ENCODE results near the gene PLCB1.

The PLCB1 gene

DNA sequence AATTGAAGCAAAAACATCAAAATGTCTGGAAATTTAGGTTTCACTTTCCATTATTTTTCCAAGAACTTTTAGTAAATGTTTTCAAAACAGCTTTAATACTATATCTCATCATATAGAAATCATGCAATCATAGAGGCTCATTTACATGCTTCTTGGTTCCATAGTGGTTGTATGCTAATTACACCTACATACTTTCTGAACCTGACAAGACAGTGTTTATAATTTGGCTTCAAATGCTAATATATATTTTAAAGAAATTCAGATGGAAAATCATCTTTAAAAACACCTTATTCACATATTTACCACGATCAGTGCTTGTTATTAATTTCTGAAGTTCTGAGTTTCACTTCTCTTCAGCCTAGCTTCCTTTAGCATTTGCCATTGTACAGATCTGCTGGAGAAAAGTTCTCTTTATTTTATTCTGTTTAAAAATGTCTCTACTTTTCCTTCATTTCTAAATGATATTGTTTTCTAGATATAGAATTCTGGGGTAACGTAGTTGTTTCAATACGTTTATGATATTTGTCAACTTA, 89.9 kb downstream of the PLCB1 start:
- Histone ChIP-seq H3K9me3 (ENCODE audit: control insufficient read depth, insufficient read depth, low read length) (no peaks in the 10 kb centered on the region), H3K9ac (ENCODE audit: low read depth, low read length) (no peak overlapping the region), H3K36me3 (ENCODE audit: insufficient read depth, low read length) (no peaks in the 10 kb centered on the region), H3K4me1 (ENCODE audit: insufficient read depth, low read length) (peaks cover 11% of the 10 kb centered on the region)

DNA sequence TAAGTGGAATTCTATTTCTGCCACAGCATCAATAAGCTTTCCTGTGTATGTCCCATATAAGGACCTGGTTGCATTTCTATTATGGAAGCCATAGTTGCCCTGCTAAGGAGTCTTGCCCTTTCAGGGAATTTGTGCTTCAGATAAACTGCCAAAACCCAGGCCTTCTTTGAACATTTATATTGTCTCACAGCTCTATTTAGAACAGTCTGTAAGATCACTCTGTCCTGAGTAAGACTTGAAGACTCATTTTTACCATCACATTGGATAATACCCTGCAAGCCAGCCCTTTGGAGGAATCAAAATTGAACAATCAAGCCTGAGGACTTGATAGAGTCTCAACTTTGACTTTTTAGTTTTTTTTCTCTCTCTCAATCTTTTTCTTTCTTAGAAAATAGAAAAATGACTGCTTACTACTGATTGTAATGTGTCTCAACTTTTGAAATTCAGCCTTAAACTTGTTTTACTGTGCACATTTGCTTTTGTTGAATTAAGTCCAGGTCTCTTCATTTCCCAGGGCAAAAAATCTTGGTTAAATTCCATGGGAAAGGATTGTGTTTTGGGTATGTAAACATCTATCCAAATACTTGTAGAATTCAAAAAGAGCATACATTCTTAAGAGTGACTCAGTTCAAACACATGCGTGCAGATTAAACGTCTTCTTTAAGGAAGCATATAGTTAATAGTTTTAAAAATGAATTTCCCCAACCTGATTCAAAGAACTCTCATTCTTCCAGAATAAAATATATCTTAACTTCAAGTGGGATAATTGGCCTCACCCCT, 91.2 kb downstream of the PLCB1 start:
- no peaks in the 10 kb centered on the region for H3K36me3 ChIP-seq (ENCODE audit: insufficient read depth, low read length)
- H3K9me3 ChIP-seq (ENCODE audit: control insufficient read depth, insufficient read depth, low read length): no peaks in the 10 kb centered on the region
- no peak overlapping the region for H3K9ac ChIP-seq (ENCODE audit: low read depth, low read length)
- peaks cover 11% of the 10 kb centered on the region for H3K4me1 ChIP-seq (ENCODE audit: insufficient read depth, low read length)

DNA sequence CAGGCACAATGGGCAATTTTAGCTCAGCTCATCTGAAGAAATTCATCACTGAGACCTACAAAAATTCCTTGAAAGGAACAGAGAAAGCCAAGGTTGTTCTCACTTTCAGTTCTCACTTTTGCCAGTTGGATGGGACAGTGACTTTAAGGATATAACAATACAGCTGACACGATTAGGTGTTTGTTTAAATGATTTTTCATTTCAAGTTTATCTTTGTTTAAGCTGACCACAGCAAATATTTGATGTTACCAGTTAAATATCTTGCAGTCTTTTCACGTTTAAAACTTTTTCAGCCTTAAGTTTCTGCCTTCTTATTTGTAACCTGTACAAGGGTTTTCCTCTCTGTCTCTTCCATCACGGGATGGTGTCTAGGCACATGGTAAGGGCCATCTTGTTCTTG, 93.6 kb downstream of the PLCB1 start:
- peaks cover 11% of the 10 kb centered on the region for H3K4me1 ChIP-seq (ENCODE audit: insufficient read depth, low read length)
- H3K9me3 ChIP-seq (ENCODE audit: control insufficient read depth, insufficient read depth, low read length): no peaks in the 10 kb centered on the region
- H3K9ac ChIP-seq (ENCODE audit: low read depth, low read length): no peak overlapping the region
- H3K36me3 ChIP-seq (ENCODE audit: insufficient read depth, low read length): no peaks in the 10 kb centered on the region

DNA sequence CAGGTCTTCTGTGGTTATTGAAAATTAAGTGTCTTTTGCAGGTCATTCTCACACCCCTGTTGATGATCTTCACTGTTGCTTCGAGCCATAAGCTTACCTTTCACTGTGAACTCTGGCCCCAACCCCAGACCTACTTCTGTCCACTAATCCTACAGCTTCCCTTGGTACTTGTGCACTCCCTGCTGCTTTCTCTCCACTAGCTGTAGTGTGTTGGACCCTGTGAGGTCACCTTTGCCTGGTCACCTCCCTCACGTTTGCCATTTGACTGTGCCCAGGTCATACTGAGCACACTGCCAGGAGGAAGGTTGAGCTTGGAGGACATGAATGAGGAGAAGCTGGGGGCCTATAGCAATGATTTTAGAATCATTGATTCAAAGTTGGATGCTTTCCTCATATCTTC, 94.0 kb downstream of the PLCB1 start:
- H3K4me1 ChIP-seq (ENCODE audit: insufficient read depth, low read length): peaks cover 11% of the 10 kb centered on the region
- H3K36me3 ChIP-seq (ENCODE audit: insufficient read depth, low read length): no peaks in the 10 kb centered on the region
- no peak overlapping the region for H3K9ac ChIP-seq (ENCODE audit: low read depth, low read length)
- no peaks in the 10 kb centered on the region for H3K9me3 ChIP-seq (ENCODE audit: control insufficient read depth, insufficient read depth, low read length)

DNA sequence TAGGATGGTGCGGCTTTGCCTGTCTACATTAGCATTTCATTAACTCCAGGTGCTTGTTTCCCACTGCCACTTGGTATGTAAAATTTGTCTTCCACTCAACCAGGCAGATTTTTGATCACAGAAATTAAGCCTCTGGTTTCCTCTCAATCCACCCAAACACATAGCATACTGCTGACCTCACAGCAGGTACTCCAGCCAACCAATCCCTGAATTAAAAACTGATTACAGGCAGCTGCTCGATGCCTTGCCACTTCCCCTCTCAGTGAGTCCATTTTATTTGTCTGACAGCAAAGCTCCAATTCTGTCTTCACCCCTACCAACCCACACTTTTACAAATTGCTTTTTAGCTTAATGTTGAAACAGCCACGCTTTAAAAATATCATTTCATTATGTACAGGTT, 95.2 kb downstream of the PLCB1 start:
- Histone ChIP-seq H3K9me3 (ENCODE audit: control insufficient read depth, insufficient read depth, low read length) (no peaks in the 10 kb centered on the region), H3K9ac (ENCODE audit: low read depth, low read length) (no peak overlapping the region), H3K4me1 (ENCODE audit: insufficient read depth, low read length) (peaks cover 11% of the 10 kb centered on the region), H3K36me3 (ENCODE audit: insufficient read depth, low read length) (no peaks in the 10 kb centered on the region)

DNA sequence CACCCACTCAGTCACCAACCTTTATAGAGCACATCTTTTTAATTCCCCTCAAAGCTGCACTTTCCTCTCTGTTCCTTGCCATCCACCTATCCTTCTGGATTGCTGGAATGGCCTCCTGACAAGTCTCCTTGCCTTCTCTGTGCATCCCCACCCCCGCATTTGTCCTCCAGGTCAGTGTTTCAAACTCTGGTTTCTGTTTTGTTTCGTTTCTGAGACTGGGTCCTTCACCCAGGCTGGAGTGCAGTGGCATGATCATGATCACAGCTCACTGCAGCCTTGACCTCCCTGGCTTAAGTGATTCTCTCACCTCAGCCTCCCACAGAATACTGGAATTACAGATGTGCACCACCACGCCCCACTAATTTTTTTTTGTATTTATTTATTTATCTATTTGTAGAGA, 96.2 kb downstream of the PLCB1 start:
- H3K4me1 ChIP-seq (ENCODE audit: insufficient read depth, low read length): peaks cover 8% of the 10 kb centered on the region
- H3K36me3 ChIP-seq (ENCODE audit: insufficient read depth, low read length): no peaks in the 10 kb centered on the region

DNA sequence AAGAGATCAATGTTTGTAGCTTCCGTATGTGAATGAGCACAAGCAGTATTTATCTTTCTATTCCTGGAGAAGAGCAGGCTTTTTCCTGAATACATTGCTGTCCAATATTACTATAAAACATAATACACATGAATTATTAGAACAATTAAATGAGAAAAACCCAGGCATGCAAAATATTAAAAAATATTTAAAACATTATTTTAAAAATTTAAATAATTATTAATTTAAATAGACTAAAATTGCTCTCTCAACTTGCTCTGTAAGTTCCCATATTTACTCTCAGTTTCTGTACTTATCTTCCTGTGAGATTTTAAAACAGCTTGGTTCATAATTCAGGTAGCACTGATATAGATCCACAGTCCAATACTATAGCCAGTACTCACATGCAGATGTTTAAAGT, 97.0 kb downstream of the PLCB1 start:
- Histone ChIP-seq H3K36me3 (ENCODE audit: insufficient read depth, low read length) (no peaks in the 10 kb centered on the region), H3K9ac (ENCODE audit: low read depth, low read length) (no peak overlapping the region), H3K9me3 (ENCODE audit: control insufficient read depth, insufficient read depth, low read length) (no peaks in the 10 kb centered on the region), H3K4me1 (ENCODE audit: insufficient read depth, low read length) (0 out of 2 replicates have a peak, but pooled peaks cover under 1% of the 10 kb centered on the region)

More for the DNA sequence above, 96.2 kb downstream of the PLCB1 start:
- H3K9me3 ChIP-seq (ENCODE audit: control insufficient read depth, insufficient read depth, low read length): no peaks in the 10 kb centered on the region
- no peak overlapping the region for H3K9ac ChIP-seq (ENCODE audit: low read depth, low read length)

DNA sequence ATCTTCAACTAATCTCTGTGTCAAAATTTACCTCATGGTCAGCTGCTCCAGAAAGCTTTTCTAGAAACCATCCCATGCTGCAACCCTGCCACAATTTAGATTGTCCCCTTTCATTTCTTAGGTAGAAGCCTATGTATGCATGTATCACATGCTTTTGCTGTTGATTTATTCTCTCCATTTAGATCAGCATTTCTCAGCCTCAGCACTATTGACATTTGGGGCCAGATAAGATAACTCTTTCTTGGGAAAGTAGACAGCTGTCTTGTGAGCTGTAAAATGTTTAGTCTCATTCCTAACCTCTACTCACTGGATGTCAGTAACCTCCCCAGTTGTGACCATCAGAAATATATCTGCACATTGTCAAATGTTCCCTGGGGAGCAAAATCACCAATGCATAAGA, 99.0 kb downstream of the PLCB1 start:
- H3K9me3 ChIP-seq (ENCODE audit: control insufficient read depth, insufficient read depth, low read length): no peaks in the 10 kb centered on the region
- H3K9ac ChIP-seq (ENCODE audit: low read depth, low read length): no peak overlapping the region
- no peaks in the 10 kb centered on the region for H3K36me3 ChIP-seq (ENCODE audit: insufficient read depth, low read length)
- no peaks in the 10 kb centered on the region for H3K4me1 ChIP-seq (ENCODE audit: insufficient read depth, low read length)

DNA sequence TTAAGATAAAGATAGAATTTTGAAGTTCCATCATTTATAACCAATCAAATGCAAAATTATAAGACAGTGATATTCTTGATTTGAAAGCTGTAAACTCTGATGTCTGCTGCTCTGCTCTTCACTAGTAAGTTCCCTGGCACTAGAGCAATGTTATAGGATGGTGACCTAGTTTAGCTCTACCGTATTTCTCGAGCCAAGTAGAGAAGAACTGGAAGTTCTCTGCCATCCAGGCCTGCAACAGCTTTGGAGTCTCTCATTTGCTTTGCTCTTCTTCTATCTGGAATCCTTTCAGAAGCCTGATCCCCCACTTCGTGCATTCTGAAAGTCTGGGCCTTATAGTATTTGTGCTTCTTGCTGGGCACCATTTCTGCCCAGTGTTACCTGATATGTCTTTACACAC, 100.3 kb downstream of the PLCB1 start:
- no peaks in the 10 kb centered on the region for H3K4me1 ChIP-seq (ENCODE audit: insufficient read depth, low read length)
- H3K9ac ChIP-seq (ENCODE audit: low read depth, low read length): no peak overlapping the region
- no peaks in the 10 kb centered on the region for H3K36me3 ChIP-seq (ENCODE audit: insufficient read depth, low read length)
- H3K9me3 ChIP-seq (ENCODE audit: control insufficient read depth, insufficient read depth, low read length): no peaks in the 10 kb centered on the region

DNA sequence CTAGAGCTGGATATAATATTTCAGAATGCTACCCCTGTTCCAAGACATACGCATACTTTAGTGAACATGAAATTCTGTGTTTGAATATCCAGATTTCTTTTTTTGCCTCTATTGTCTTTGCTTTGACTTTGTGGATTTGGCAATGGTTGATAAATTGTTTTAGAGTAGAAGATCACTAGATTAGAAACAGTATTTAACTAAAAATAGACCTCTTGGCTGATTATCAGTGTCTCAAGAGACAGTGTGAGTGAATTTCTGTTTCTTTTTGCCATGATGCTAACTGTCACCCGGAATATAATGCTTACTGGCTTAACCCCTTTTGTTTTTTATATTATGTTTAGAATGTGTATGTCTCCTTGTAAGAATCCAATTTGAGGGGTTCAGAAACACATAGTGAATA, 102.5 kb downstream of the PLCB1 start:
- Histone ChIP-seq H3K9ac (ENCODE audit: low read depth, low read length) (no peak overlapping the region), H3K4me1 (ENCODE audit: insufficient read depth, low read length) (no peaks in the 10 kb centered on the region), H3K36me3 (ENCODE audit: insufficient read depth, low read length) (no peaks in the 10 kb centered on the region), H3K9me3 (ENCODE audit: control insufficient read depth, insufficient read depth, low read length) (no peaks in the 10 kb centered on the region)

DNA sequence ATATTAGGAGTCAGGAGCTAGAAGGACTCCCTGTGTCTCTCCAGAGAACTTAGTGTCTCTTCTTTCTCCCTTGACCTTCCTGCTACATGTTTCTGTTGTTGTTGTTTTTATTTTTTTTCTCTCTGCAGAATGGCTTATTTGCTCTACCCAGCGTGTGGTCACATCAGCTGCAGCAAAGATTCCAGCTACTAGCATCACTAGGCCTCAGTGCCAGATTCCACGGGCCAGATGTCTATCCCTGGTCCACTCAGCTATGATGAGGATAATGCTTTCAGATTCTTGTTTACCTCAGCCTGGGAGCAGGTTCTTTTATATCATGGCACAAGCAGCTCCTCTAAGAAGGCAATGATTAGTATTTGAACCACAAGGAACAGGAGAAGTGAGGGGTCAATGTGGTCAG, 110.0 kb downstream of the PLCB1 start:
- Histone ChIP-seq H3K4me1 (ENCODE audit: insufficient read depth, low read length) (no peaks in the 10 kb centered on the region; the same call in 1 of the 2 replicates), H3K9ac (ENCODE audit: low read depth, low read length) (no peak overlapping the region), H3K9me3 (ENCODE audit: control insufficient read depth, insufficient read depth, low read length) (no peaks in the 10 kb centered on the region), H3K36me3 (ENCODE audit: insufficient read depth, low read length) (no peaks in the 10 kb centered on the region)

DNA sequence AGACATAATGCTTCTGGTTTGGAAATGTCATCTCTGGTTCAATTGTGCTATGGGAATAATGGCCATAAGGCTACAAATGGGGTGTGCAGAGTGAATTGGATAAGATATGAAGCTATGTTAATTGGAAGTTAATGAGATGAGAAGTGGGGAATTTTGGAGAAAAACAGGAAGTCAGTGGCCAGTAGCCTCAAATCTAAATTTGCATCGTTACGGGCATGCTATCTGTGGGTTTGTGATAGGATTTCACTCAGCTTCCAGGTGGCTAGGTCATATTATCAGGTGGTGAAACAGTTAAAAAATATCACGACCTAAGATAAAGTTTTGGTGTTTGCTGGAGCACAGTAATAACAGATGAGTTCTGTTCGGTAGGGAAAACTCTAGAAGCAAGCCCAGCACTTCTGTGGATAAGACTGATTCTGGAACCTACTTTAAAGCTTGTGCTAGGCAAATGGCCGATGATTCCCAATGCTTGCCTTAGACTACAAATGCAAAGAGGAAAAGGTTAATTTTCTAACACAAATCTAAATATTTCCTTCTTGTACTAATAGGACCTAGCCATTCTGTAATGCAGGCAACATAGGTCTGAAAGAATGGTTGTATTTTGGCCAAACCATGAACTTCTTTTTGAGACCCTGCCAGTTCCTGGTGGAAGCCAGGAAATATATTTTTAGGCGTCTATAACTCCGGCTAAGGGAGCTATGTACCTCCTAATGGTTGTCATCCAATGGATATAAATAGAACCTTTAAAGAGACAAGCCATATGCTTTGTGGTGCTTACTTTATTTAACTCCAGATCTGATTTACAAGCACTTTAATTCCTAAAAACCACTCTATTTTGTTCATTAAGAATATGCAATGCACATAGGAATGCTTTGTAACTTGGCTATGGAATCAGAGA, 111.0 kb downstream of the PLCB1 start:
- no peak overlapping the region for H3K9ac ChIP-seq (ENCODE audit: low read depth, low read length)
- no peaks in the 10 kb centered on the region for H3K9me3 ChIP-seq (ENCODE audit: control insufficient read depth, insufficient read depth, low read length)
- no peaks in the 10 kb centered on the region; the same call in 1 of the 2 replicates for H3K4me1 ChIP-seq (ENCODE audit: insufficient read depth, low read length)
- H3K36me3 ChIP-seq (ENCODE audit: insufficient read depth, low read length): no peaks in the 10 kb centered on the region

DNA sequence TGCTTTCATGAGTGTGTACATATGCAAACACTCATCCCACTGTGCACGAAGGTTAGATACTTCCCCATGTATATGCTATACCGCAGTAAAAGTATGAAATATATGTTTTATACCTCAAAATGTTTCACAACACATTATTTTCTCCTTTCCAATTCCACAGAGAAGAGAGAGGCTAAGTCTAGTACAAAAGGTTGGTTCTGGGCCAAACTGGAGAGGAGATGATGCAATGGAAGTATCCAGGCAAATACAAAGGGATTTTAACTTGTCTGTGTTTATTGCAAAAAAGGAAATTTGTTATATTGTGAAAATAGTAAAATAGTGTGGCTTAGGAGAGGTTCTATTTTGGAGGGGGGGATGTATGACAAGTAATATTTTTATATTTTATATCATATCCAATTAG, 112.6 kb downstream of the PLCB1 start:
- Histone ChIP-seq H3K9ac (ENCODE audit: low read depth, low read length) (no peak overlapping the region), H3K36me3 (ENCODE audit: insufficient read depth, low read length) (no peaks in the 10 kb centered on the region), H3K9me3 (ENCODE audit: control insufficient read depth, insufficient read depth, low read length) (no peaks in the 10 kb centered on the region), H3K4me1 (ENCODE audit: insufficient read depth, low read length) (peaks cover 8% of the 10 kb centered on the region; the same call in 1 of the 2 replicates)

DNA sequence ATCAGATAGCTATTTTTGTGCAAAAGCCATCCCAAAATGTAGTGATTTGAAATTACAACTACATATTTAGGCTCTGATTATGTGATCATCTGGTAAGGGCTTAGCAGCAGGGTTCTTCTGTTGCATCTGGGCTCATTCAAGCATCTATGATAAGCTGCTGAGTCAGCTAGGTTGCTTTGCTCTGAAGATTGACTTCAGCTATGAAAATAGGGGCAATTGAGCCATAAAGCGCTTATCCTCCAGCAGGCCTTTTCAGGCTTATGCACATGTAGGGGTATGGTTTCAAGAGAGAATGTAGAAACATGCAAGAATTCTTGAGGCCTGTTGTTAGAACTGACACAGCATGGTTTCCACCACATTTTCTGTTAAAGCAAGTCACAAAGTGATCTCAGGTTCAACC, 114.1 kb downstream of the PLCB1 start:
- H3K4me1 ChIP-seq (ENCODE audit: insufficient read depth, low read length): peaks cover 8% of the 10 kb centered on the region; the same call in 1 of the 2 replicates
- no peak overlapping the region for H3K9ac ChIP-seq (ENCODE audit: low read depth, low read length)
- no peaks in the 10 kb centered on the region for H3K9me3 ChIP-seq (ENCODE audit: control insufficient read depth, insufficient read depth, low read length)
- H3K36me3 ChIP-seq (ENCODE audit: insufficient read depth, low read length): no peaks in the 10 kb centered on the region

All from ES-I3 (cell line).